DOHH2 (cell line): ENCODE measurements around the gene RAD1.

Experiments used
- EZH2phosphoT487 ChIP-seq: fragments of 200-600 bp; sonication (generic); IDR thresholded peaks from 2 replicates; pipeline ENCODE4 v1.6.1; 2017; ENCODE audit warnings: borderline replicate concordance, mild to moderate bottlenecking, antibody characterized with exemption, low read length, moderate library complexity, mixed read lengths
- TF ChIP-seq, protein P1 (sequence below): fragments of 200-600 bp; sonication (generic); IDR thresholded peaks from one replicate; pipeline ENCODE4 v1.5.1; 2014; ENCODE audit warnings: antibody characterized with exemption, mild to moderate bottlenecking, low read depth, low read length; ENCODE audit not compliant: poor library complexity, severe bottlenecking

DNA sequence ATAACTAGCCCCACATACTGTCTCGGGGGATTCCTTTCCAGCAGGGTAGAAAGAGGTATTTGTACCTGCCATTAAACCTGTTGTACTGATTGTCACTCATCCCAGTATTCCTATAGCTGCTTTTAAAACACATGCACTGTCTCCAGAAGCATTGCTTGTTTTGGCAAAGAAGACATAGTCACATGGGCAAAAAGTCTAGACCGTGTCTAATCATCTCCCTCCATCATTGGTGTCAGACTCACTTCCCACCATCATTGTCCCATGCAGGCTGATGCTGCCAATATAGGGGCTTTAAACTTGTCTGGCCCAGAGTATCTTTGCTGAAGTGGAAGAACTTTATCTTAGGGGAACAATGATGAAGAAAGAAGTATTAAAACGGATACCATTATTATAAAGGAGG, 26.6 kb upstream of the RAD1 start:
- TF ChIP-seq, protein P1, sequence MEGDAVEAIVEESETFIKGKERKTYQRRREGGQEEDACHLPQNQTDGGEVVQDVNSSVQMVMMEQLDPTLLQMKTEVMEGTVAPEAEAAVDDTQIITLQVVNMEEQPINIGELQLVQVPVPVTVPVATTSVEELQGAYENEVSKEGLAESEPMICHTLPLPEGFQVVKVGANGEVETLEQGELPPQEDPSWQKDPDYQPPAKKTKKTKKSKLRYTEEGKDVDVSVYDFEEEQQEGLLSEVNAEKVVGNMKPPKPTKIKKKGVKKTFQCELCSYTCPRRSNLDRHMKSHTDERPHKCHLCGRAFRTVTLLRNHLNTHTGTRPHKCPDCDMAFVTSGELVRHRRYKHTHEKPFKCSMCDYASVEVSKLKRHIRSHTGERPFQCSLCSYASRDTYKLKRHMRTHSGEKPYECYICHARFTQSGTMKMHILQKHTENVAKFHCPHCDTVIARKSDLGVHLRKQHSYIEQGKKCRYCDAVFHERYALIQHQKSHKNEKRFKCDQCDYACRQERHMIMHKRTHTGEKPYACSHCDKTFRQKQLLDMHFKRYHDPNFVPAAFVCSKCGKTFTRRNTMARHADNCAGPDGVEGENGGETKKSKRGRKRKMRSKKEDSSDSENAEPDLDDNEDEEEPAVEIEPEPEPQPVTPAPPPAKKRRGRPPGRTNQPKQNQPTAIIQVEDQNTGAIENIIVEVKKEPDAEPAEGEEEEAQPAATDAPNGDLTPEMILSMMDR, result no peak
- TF ChIP-seq EZH2phosphoT487, result no peak
